ENCODE measurements around the gene ILF3.

- TF ChIP-seq CTCF (IDR thresholded peaks at IDR 0.05 in 2 of 3, conservative IDR thresholded peaks at IDR 0.05 in 1 of 3; ENCODE audit: borderline replicate concordance in 1 of 3, insufficient read depth in 1 of 3, low read depth in 2 of 3, low read length in 2 of 3): no peak
- TF ChIP-seq POLR2A (IDR thresholded peaks at IDR 0.05; ENCODE audit: borderline replicate concordance, extremely low read depth, insufficient read depth, insufficient read length): no peak
- TF ChIP-seq JUND (IDR thresholded peaks at IDR 0.05): no peak
- no peak for TF ChIP-seq REST (IDR thresholded peaks at IDR 0.05; ENCODE audit: low read depth)
- no peak for TF ChIP-seq SP1 (IDR thresholded peaks at IDR 0.05; ENCODE audit: low read depth)
- no peak for TF ChIP-seq MAX (IDR thresholded peaks at IDR 0.05)
- no peak for TF ChIP-seq EGR1 (IDR thresholded peaks at IDR 0.05; ENCODE audit: low read depth)
- TF ChIP-seq EZH2 (IDR thresholded peaks at IDR 0.05): no peak
- TF ChIP-seq SIN3A (IDR thresholded peaks at IDR 0.05; ENCODE audit: low read depth): no peak
- TF ChIP-seq POLR2AphosphoS5 (IDR thresholded peaks at IDR 0.05; ENCODE audit: low read depth, low read length): no peak
- TF ChIP-seq ZBTB33 (IDR thresholded peaks at IDR 0.05; ENCODE audit: extremely low read depth, insufficient replicate concordance, low read length): no peak
These were observed 8.5 kb downstream of the ILF3 start for GRCh38 chr19:10662384-10663251.
